Measurements from ENCODE around the gene DCHS2. TPM values are rescaled to one million over a fixed set of nuclear protein-coding genes. Genes with fewer than 3 reads are reported as not detected.

DCHS2 gene
- total and polyA plus RNA-seq, 5 donors from 2014 or later, result not detected

- Histone ChIP-seq H3K4me1 (ENCODE audit: control insufficient read depth, insufficient read depth, low read length, poor library complexity, severe bottlenecking) (no peaks in the 10 kb centered on the region), H3K36me3 (ENCODE audit: control insufficient read depth, insufficient read depth, low read length) (no peaks in the 10 kb centered on the region), H3K4me3 (ENCODE audit: low read depth, low read length) (no peak overlapping the region), H3K27ac (ENCODE audit: insufficient read depth, low read length, poor library complexity, severe bottlenecking) (no peak overlapping the region), H3K9me3 (ENCODE audit: control insufficient read depth in 2 of 2, low read length in 2 of 2) (no peaks in the 10 kb centered on the region), H3K27me3 (ENCODE audit: control insufficient read depth, insufficient read depth, low read length) (peaks cover 4% of the 10 kb centered on the region)
- no peaks in the 10 kb centered on the region for H3K4me1 Mint-ChIP-seq
- ATAC-seq (ENCODE audit: low read depth in 2 of 2) (no peak), DNase-seq (peak in 1 of 3 donors; percentile 6)
- H3K4me3 Mint-ChIP-seq, result no peak overlapping the region
- H3K9me3 Mint-ChIP-seq, result peaks cover 0 to 2% (median 0%) of the 10 kb centered on the region in 7 donors
- no peak overlapping the region for H3K27ac Mint-ChIP-seq
- no peaks in the 10 kb centered on the region for H3K36me3 Mint-ChIP-seq
- no peaks in the 10 kb centered on the region for H3K27me3 Mint-ChIP-seq
Observed at GRCh38 chr4:154349829-154350228, 141.8 kb downstream of the DCHS2 start.

- Mint-ChIP-seq H3K27ac (no peak overlapping the region), H3K9me3 (no peaks in the 10 kb centered on the region), H3K4me3 (no peak overlapping the region), H3K4me1 (no peaks in the 10 kb centered on the region), H3K36me3 (no peaks in the 10 kb centered on the region), H3K27me3 (no peaks in the 10 kb centered on the region)
- ATAC-seq (ENCODE audit: low read depth in 2 of 2) (no peak), DNase-seq (no peak)
- no peak overlapping the region for H3K27ac ChIP-seq (ENCODE audit: insufficient read depth, low read length, poor library complexity, severe bottlenecking)
- H3K9me3 ChIP-seq (ENCODE audit: control insufficient read depth in 2 of 2, low read length in 2 of 2), result no peaks in the 10 kb centered on the region
- H3K4me3 ChIP-seq (ENCODE audit: low read depth, low read length), result no peak overlapping the region
- H3K36me3 ChIP-seq (ENCODE audit: control insufficient read depth, insufficient read depth, low read length), result no peaks in the 10 kb centered on the region
- H3K4me1 ChIP-seq (ENCODE audit: control insufficient read depth, insufficient read depth, low read length, poor library complexity, severe bottlenecking), result no peaks in the 10 kb centered on the region
- peaks cover 4% of the 10 kb centered on the region for H3K27me3 ChIP-seq (ENCODE audit: control insufficient read depth, insufficient read depth, low read length)
Observed at GRCh38 chr4:154348657-154349056, 142.9 kb downstream of the DCHS2 start.

- Mint-ChIP-seq H3K27ac (peak overlapping the region in 1 of 3 donors; percentile 28), H3K36me3 (no peaks in the 10 kb centered on the region), H3K9me3 (no peaks in the 10 kb centered on the region), H3K27me3 (no peaks in the 10 kb centered on the region), H3K4me3 (no peak overlapping the region), H3K4me1 (no peaks in the 10 kb centered on the region)
- Histone ChIP-seq H3K27me3 (ENCODE audit: control insufficient read depth, insufficient read depth, low read length) (peaks cover 4% of the 10 kb centered on the region), H3K36me3 (ENCODE audit: control insufficient read depth, insufficient read depth, low read length) (no peaks in the 10 kb centered on the region), H3K9me3 (ENCODE audit: control insufficient read depth in 2 of 2, low read length in 2 of 2) (no peaks in the 10 kb centered on the region), H3K4me3 (ENCODE audit: low read depth, low read length) (no peak overlapping the region), H3K27ac (ENCODE audit: insufficient read depth, low read length, poor library complexity, severe bottlenecking) (no peak overlapping the region), H3K4me1 (ENCODE audit: control insufficient read depth, insufficient read depth, low read length, poor library complexity, severe bottlenecking) (no peaks in the 10 kb centered on the region)
- no peak for ATAC-seq (ENCODE audit: low read depth in 2 of 2)
- no peak for DNase-seq
Observed at GRCh38 chr4:154345359-154345758, 146.2 kb downstream of the DCHS2 start.

GRCh38 chr4:154344686-154345085 is 146.9 kb downstream of the DCHS2 start:
- no peak for ATAC-seq (ENCODE audit: low read depth in 2 of 2)
- no peaks in the 10 kb centered on the region for H3K36me3 ChIP-seq (ENCODE audit: control insufficient read depth, insufficient read depth, low read length)
- Mint-ChIP-seq H3K36me3 (no peaks in the 10 kb centered on the region), H3K9me3 (no peaks in the 10 kb centered on the region), H3K4me3 (no peak overlapping the region), H3K27me3 (no peaks in the 10 kb centered on the region), H3K27ac (no peak overlapping the region), H3K4me1 (no peaks in the 10 kb centered on the region)
- no peak overlapping the region for H3K4me3 ChIP-seq (ENCODE audit: low read depth, low read length)
- peaks cover 4% of the 10 kb centered on the region for H3K27me3 ChIP-seq (ENCODE audit: control insufficient read depth, insufficient read depth, low read length)
- no peak overlapping the region for H3K27ac ChIP-seq (ENCODE audit: insufficient read depth, low read length, poor library complexity, severe bottlenecking)
- no peaks in the 10 kb centered on the region for H3K4me1 ChIP-seq (ENCODE audit: control insufficient read depth, insufficient read depth, low read length, poor library complexity, severe bottlenecking)
- DNase-seq, result no peak
- no peaks in the 10 kb centered on the region for H3K9me3 ChIP-seq (ENCODE audit: control insufficient read depth in 2 of 2, low read length in 2 of 2)

- peaks cover 4% of the 10 kb centered on the region for H3K27me3 ChIP-seq (ENCODE audit: control insufficient read depth, insufficient read depth, low read length)
- H3K4me3 Mint-ChIP-seq, result no peak overlapping the region
- no peaks in the 10 kb centered on the region for H3K9me3 Mint-ChIP-seq
- no peak overlapping the region for H3K4me3 ChIP-seq (ENCODE audit: low read depth, low read length)
- H3K27ac ChIP-seq (ENCODE audit: insufficient read depth, low read length, poor library complexity, severe bottlenecking), result no peak overlapping the region
- DNase-seq, result no peak
- H3K27me3 Mint-ChIP-seq, result no peaks in the 10 kb centered on the region
- no peaks in the 10 kb centered on the region for H3K4me1 Mint-ChIP-seq
- H3K9me3 ChIP-seq (ENCODE audit: control insufficient read depth in 2 of 2, low read length in 2 of 2), result no peaks in the 10 kb centered on the region
- ATAC-seq (ENCODE audit: low read depth in 2 of 2), result no peak
- no peaks in the 10 kb centered on the region for H3K4me1 ChIP-seq (ENCODE audit: control insufficient read depth, insufficient read depth, low read length, poor library complexity, severe bottlenecking)
- no peak overlapping the region for H3K27ac Mint-ChIP-seq
- H3K36me3 ChIP-seq (ENCODE audit: control insufficient read depth, insufficient read depth, low read length), result no peaks in the 10 kb centered on the region
- no peaks in the 10 kb centered on the region for H3K36me3 Mint-ChIP-seq
Observed at GRCh38 chr4:154343651-154344050, 147.9 kb downstream of the DCHS2 start.

- no peak for DNase-seq
- no peak overlapping the region for H3K4me3 Mint-ChIP-seq
- H3K27me3 ChIP-seq (ENCODE audit: control insufficient read depth, insufficient read depth, low read length), result peaks cover 4% of the 10 kb centered on the region
Observed at GRCh38 chr4:154341448-154341847, 150.2 kb downstream of the DCHS2 start.

GRCh38 chr4:154335588-154335987 is 156.0 kb downstream of the DCHS2 start:
- no peak overlapping the region for H3K4me3 ChIP-seq (ENCODE audit: low read depth, low read length)
- ATAC-seq (ENCODE audit: low read depth in 2 of 2) (no peak), DNase-seq (no peak)
- H3K9me3 Mint-ChIP-seq, result peaks cover 0 to 2% (median 0%) of the 10 kb centered on the region in 7 donors
- no peaks in the 10 kb centered on the region for H3K9me3 ChIP-seq (ENCODE audit: control insufficient read depth in 2 of 2, low read length in 2 of 2)
- peaks cover 8% of the 10 kb centered on the region for H3K27me3 ChIP-seq (ENCODE audit: control insufficient read depth, insufficient read depth, low read length)
- no peak overlapping the region for H3K27ac Mint-ChIP-seq
- no peak overlapping the region for H3K4me3 Mint-ChIP-seq
- no peaks in the 10 kb centered on the region for H3K4me1 ChIP-seq (ENCODE audit: control insufficient read depth, insufficient read depth, low read length, poor library complexity, severe bottlenecking)
- H3K27me3 Mint-ChIP-seq, result peaks cover 10% of the 10 kb centered on the region
- no peaks in the 10 kb centered on the region for H3K36me3 ChIP-seq (ENCODE audit: control insufficient read depth, insufficient read depth, low read length)
- H3K4me1 Mint-ChIP-seq, result peaks cover 0 to 13% (median 5%) of the 10 kb centered on the region in 4 donors
- no peaks in the 10 kb centered on the region for H3K36me3 Mint-ChIP-seq
- H3K27ac ChIP-seq (ENCODE audit: insufficient read depth, low read length, poor library complexity, severe bottlenecking), result no peak overlapping the region

More at GRCh38 chr4:154341448-154341847, 150.2 kb downstream of the DCHS2 start:
- no peaks in the 10 kb centered on the region for H3K36me3 ChIP-seq (ENCODE audit: control insufficient read depth, insufficient read depth, low read length)
- no peaks in the 10 kb centered on the region for H3K4me1 ChIP-seq (ENCODE audit: control insufficient read depth, insufficient read depth, low read length, poor library complexity, severe bottlenecking)
- H3K9me3 ChIP-seq (ENCODE audit: control insufficient read depth in 2 of 2, low read length in 2 of 2), result no peaks in the 10 kb centered on the region
- ATAC-seq (ENCODE audit: low read depth in 2 of 2), result no peak
- no peaks in the 10 kb centered on the region for H3K27me3 Mint-ChIP-seq
- no peaks in the 10 kb centered on the region for H3K4me1 Mint-ChIP-seq
- no peak overlapping the region for H3K27ac ChIP-seq (ENCODE audit: insufficient read depth, low read length, poor library complexity, severe bottlenecking)
- H3K4me3 ChIP-seq (ENCODE audit: low read depth, low read length), result no peak overlapping the region
- no peaks in the 10 kb centered on the region for H3K9me3 Mint-ChIP-seq
- H3K36me3 Mint-ChIP-seq, result no peaks in the 10 kb centered on the region
- no peak overlapping the region for H3K27ac Mint-ChIP-seq

GRCh38 chr4:154332681-154333421 is 158.7 kb downstream of the DCHS2 start:
- no peaks in the 10 kb centered on the region for H3K36me3 ChIP-seq (ENCODE audit: control insufficient read depth, insufficient read depth, low read length)
- peak; percentile 62 to 67 for ATAC-seq (ENCODE audit: low read depth in 2 of 2)
- H3K9me3 Mint-ChIP-seq, result peaks cover 0 to 2% (median 0%) of the 10 kb centered on the region in 7 donors
- peak overlapping the region; percentile 21 for H3K4me3 ChIP-seq (ENCODE audit: low read depth, low read length)
- peaks cover 10% of the 10 kb centered on the region for H3K27me3 ChIP-seq (ENCODE audit: control insufficient read depth, insufficient read depth, low read length)
- peak overlapping the region in 2 of 3 donors; percentile 75 to 83 for H3K27ac Mint-ChIP-seq
- no peaks in the 10 kb centered on the region for H3K4me1 ChIP-seq (ENCODE audit: control insufficient read depth, insufficient read depth, low read length, poor library complexity, severe bottlenecking)
- H3K27me3 Mint-ChIP-seq, result peaks cover 11% of the 10 kb centered on the region
- no peaks in the 10 kb centered on the region for H3K9me3 ChIP-seq (ENCODE audit: control insufficient read depth in 2 of 2, low read length in 2 of 2)
- H3K4me3 Mint-ChIP-seq, result peak overlapping the region; percentile 27 to 87 (median 75)
- no peaks in the 10 kb centered on the region for H3K36me3 Mint-ChIP-seq
- no peak overlapping the region for H3K27ac ChIP-seq (ENCODE audit: insufficient read depth, low read length, poor library complexity, severe bottlenecking)
- peaks cover 0 to 13% (median 5%) of the 10 kb centered on the region in 4 donors for H3K4me1 Mint-ChIP-seq
- peak; percentile 11 to 67 (median 35) for DNase-seq
